GM13977 (cell line): Measurements from ENCODE around the gene AFDN.

Source experiments
- DNase-seq: peaks from one replicate; pipeline ENCODE4 v3.0.0; 2012; ENCODE audit warnings: low spot score
- CTCF ChIP-seq: IDR thresholded peaks from 2 replicates; pipeline ENCODE4 v1.5.1; 2012; ENCODE audit warnings: mild to moderate bottlenecking, control low read depth; ENCODE audit not compliant: insufficient read depth; ENCODE audit errors: extremely low read depth, missing control alignments
- in situ Hi-C: fragments of 300-500 bp; cut with MboI; formaldehyde crosslinking; loops from one replicate; pipeline ENCODE4 v1.12.0; 2022; ENCODE audit warnings: low sequenced_read_pairs, low pct_unique_long_range_greater_than_20kb, mixed read lengths, inconsistent platforms; ENCODE audit not compliant: unreplicated experiment

Gene AFDN

GRCh38 chr6:167817016-167817415 is 9.7 kb upstream of the AFDN start:
- in situ Hi-C loops, result no loop called here
- no peak for TF ChIP-seq CTCF
- DNase-seq, result no peak

- DNase-seq, result peak; percentile 9
- TF ChIP-seq CTCF, result no peak
- in situ Hi-C loops, result no loop called here
These were observed 9.0 kb upstream of the AFDN start for GRCh38 chr6:167817729-167818128.

- no peak for TF ChIP-seq CTCF
- in situ Hi-C loops, result no loop called here
- DNase-seq, result no peak
These were observed 7.1 kb upstream of the AFDN start for GRCh38 chr6:167819576-167819975.

GRCh38 chr6:167820681-167821080 is 6.0 kb upstream of the AFDN start:
- no peak for DNase-seq
- in situ Hi-C loops, result no loop called here
- TF ChIP-seq CTCF, result no peak

- in situ Hi-C loops, result no loop called here
- no peak for TF ChIP-seq CTCF
- no peak for DNase-seq
These were observed 1.9 kb upstream of the AFDN start for GRCh38 chr6:167824591-167825331.

GRCh38 chr6:167825332-167826229 is 1.1 kb upstream of the AFDN start:
- peak; percentile 19 for TF ChIP-seq CTCF
- DNase-seq, result peak; percentile 73
- in situ Hi-C loops, result no loop called here
